DMS79 treated with DMSO at 0.1 percent for 48 hours (cell line): ENCODE results near the gene ZNF777.
"Not testable (repeated sequence)": the region's sequence is repeated elsewhere in the genome, so short reads cannot be mapped to it uniquely, and the experiment has no call there.

Experiments
- DNase-seq: peaks from one replicate; lab custom pipeline; 2025; lab: John Stamatoyannopoulos, UW

ZNF777 gene

DNA sequence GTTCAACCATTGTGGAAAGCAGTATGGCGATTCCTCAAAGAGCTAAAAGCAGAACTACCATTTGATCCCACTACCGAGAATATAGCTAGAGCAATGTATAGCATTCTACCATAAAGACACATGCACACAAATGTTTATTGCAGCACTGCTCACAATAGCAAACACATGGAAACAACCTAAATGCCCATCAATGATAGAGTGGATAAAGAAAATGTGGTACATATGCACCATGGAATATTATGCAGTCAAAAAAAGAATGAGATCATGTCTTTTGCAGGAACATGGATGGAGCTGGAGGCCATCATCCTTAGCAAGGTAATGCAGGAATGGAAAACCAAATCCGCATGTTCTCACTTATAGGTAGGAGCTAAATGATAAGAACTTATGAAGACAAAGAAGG is 47.8 kb downstream of the ZNF777 start:
- not testable (repeated sequence) for DNase-seq

DNA sequence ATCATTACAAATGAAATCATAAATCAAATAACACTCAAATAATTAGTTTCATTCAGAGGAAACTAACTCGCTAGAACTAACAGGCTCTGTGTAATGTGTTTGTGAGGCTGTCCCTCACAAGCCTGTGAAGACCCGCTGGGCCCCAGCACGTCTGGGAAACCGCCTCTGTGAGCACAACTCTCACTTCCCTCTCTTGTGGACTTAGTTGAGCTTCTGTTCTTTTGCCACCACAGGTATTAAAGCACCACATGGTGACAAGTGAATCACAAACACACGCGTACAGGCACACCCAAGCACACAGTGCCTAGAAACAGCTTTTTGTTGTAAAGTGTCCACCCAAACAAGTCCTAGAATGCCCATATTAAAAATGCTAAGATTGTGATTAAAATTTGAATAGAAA is 51.0 kb downstream of the ZNF777 start:
- DNase-seq, result no peak

DNA sequence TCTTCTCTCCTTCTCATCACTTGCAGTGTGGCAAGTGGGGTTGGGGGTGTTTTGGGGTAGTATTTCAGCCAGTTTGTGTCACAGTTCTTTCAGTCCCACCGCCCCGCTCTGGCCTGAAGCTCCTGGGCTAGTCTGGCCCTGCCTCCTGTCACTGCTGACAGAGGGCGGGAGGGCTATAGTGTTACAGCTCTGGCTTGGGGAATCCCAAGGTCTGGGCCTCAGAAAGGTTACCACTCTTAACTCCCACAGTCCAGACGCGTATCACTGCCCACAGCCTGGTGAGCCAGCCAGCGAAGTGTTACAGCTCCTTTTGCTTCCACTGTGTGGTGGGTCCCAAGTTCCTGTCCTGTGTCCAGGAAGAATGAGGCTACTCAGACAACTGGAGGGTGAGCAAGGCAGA is 56.0 kb downstream of the ZNF777 start:
- no peak for DNase-seq

DNA sequence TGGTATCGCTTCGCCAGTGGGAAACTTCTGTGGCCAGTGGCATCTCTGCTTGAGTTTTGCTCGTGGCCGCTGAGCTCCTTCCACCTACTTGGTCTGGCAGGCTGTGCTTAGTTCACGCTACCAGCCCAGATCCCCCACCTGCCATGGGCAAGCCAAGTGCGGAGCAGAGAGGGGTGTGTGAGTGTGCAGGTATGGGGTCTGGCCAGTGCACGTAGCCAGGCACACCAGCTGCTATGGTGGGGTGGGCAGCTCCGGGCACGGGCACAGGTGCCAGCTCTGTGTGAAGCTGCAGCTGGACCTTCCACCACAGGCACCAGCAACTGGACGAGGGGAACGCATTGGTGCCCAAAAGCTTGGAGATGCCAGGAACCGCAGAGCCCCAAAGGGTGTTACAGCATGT is 56.5 kb downstream of the ZNF777 start:
- DNase-seq, result no peak

DNA sequence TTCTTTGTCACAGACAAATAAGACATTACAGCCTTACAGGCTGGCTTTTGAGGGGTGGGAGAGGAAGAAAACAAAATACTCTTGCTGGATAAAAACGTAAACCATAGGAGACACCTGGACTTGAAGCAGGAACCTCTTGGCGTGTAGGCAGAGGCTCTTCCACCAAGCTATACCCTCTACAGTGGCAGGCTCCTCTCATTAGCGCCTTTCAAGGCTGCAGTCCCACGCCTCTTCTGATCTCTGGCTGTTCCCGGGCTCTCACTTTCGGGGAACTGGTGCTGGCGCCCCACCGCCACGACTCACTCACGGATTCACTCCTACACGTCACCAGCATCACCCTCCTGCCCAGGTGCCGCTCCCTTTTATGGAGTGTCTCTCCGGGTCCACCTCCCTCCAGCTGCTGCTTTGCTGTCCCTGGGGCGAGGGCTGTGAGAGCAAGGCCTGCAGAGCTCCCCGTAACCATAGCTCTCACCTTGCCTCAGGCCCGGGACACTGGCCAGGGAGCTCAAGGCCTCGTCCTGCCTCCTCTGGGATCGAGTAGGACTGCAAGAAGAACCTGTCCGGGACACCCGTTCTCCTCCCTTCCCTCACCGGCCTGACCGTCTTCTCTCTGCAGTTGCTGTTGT is 62.6 kb downstream of the ZNF777 start:
- no peak for DNase-seq

DNA sequence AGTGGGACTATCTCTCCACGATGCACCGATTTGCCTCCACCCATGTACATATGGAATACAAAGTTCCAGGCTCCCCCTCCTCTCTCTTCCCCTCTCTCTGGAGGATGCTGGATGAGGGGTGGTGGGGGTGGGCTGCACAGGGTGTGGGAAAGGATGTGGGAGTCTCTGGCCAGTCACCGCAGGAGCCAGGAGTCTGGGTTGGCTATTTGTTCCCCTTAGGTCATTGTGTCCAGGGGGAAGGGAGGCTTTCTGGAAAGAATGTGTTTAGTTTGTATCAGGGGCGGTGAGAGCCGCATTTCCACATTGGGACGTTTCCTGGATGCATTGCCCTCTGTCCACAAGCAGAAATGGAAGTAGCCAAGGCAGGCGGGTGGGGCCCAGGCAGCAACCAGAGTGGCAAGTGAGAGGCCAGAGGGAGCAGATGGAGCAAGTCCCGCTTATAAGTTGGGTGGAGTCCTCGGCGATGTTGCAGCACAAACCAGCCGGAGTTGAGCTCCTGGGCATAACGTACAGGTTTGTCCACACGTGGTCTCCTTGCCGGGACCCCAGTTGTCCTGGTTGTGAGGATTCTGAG is 63.3 kb downstream of the ZNF777 start:
- DNase-seq, result no peak

DNA sequence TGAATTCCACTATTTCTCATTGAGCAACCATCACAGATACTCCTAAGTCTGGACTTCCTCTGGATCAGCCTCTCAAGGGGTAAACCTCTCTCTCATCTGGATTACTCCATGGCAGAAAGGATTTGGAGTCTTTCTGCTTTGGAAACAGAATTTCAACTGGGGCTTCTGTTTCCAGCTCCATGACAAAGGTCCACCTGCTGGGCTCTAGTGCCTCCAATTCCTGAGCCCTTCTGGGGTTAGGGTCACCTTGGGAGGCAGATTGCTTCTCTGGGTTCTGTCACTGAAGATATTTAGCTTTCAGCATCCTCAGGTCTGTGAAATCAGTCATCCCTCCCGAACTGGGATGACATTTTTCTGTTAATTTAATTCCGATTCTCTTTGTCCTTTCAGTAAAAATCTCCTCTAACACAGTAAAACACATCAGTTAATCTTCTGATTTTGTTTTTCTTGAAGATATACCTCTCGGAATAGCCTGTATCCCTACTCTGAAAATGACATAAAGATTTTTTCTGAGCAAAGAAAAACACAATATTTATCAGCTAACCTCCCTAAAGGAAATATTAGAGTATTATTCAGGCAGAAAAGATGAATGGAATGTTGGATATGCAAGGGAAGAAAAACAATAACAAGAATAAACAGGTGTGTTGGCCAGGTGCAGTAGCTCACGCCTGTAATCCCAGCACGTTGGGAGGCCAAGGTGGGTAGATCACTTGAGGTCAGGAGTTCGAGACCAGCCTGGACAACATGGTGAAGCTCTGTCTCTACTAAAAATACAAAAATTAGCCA is 72.1 kb downstream of the ZNF777 start:
- not testable (repeated sequence) for DNase-seq

DNA sequence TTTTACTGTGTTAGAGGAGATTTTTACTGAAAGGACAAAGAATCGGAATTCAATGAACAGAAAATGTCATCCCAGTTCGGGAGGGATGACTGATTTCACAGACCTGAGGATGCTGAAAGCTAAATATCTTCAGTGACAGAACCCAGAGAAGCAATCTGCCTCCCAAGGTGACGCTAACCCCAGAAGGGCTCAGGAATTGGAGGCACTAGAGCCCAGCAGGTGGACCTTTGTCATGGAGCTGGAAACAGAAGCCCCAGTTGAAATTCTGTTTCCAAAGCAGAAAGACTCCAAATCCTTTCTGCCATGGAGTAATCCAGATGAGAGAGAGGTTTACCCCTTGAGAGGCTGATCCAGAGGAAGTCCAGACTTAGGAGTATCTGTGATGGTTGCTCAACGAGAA is 74.3 kb downstream of the ZNF777 start:
- not testable (repeated sequence) for DNase-seq

DNA sequence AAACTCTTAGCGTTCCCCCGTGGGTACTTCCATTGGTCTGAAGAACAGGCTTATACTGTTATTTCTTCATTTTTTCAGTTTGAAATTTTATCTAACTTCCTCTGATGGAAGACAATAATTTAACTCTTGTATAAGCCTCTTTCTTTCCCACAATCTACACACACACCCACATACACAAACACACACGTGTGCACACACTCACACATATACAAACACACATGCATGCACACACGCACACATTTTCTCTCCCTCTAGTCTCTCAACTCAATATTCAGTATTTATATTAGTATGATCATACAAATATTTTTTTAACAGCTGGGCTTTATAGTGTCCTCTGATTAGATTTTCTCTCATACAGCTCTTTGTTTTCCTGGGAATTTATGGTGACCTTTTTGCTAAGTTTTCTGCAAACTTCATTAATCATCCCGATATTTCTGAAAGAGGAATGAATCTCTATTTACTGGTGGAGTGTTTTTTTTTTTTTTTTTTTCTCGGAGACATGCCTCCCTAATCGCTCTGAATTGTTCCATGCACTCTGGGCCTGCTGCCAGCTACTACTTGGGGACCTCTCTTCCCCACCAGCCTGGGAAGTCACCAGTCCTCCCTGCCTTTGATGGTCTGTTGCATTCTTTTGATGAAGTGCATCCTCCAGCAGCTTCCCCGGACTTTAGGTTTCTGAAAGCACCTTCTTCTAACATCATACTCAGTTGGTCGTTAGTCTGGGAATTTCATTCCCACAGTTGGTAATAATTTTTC is 75.5 kb downstream of the ZNF777 start:
- DNase-seq, result peak; percentile 72
